Loucy (cell line): ENCODE results near the gene ARAP3.
A peak's percentile ranks its signal among the peaks of the same experiment; 100 is the strongest.

Experiments
- H2AFZ ChIP-seq: fragments of 200-600 bp; sonication (generic); 2 replicates; pipeline ENCODE4 v1.6.0; 2016; ENCODE audit warnings: antibody characterized with exemption, mild to moderate bottlenecking, low read length, moderate library complexity
- H3F3A ChIP-seq: fragments of 200-600 bp; 2 replicates; pipeline ENCODE4 v1.6.0; 2016; ENCODE audit warnings: antibody characterized with exemption, low read depth, mild to moderate bottlenecking
- H3K27me3 ChIP-seq: fragments of 200-600 bp; sonication (generic); 2 replicates; pipeline ENCODE4 v1.6.1; 2014; ENCODE audit warnings: low read length, mild to moderate bottlenecking; ENCODE audit not compliant: insufficient read depth, poor library complexity, severe bottlenecking
- H3K36me3 ChIP-seq: fragments of 200-600 bp; sonication (generic); 2 replicates; pipeline ENCODE4 v1.6.1; 2016; ENCODE audit warnings: low read length; ENCODE audit not compliant: insufficient read depth
- H3K4me1 ChIP-seq: fragments of 200-600 bp; sonication (generic); 2 replicates; pipeline ENCODE4 v1.5.1; 2014; ENCODE audit warnings: low read length, mild to moderate bottlenecking; ENCODE audit not compliant: insufficient read depth, poor library complexity, severe bottlenecking
- H3K4me2 ChIP-seq: fragments of 200-600 bp; sonication (generic); 2 replicates; pipeline ENCODE4 v1.6.0; 2014; ENCODE audit warnings: antibody characterized with exemption, low read length, low read depth, mild to moderate bottlenecking; ENCODE audit not compliant: poor library complexity, severe bottlenecking
- H3K4me3 ChIP-seq: fragments of 200-600 bp; sonication (generic); 2 replicates; pipeline ENCODE4 v1.5.1; 2014; ENCODE audit warnings: low read length, mild to moderate bottlenecking, mixed read lengths; ENCODE audit not compliant: poor library complexity, severe bottlenecking
- H3K79me2 ChIP-seq: fragments of 200-600 bp; sonication (generic); 2 replicates; pipeline ENCODE4 v1.6.1; 2014; ENCODE audit warnings: low read length; ENCODE audit not compliant: insufficient read depth
- H3K9ac ChIP-seq: fragments of 200-600 bp; sonication (generic); 2 replicates; pipeline ENCODE4 v1.6.0; 2014; ENCODE audit warnings: mild to moderate bottlenecking, low read depth, low read length, moderate library complexity; ENCODE audit not compliant: poor library complexity, severe bottlenecking
- H3K9me2 ChIP-seq: fragments of 200-600 bp; sonication (generic); replicated peaks from 2 replicates; pipeline ENCODE4 v1.6.1; 2016; ENCODE audit warnings: low read depth, low read length, mixed read lengths
- H3K9me3 ChIP-seq: fragments of 200-600 bp; sonication (generic); 2 replicates; pipeline ENCODE4 v1.6.1; 2014; ENCODE audit warnings: mild to moderate bottlenecking, antibody characterized with exemption, low read length, low read depth; ENCODE audit not compliant: insufficient read depth
- H4K20me1 ChIP-seq: fragments of 200-600 bp; sonication (generic); 2 replicates; pipeline ENCODE4 v1.6.0; 2014; ENCODE audit warnings: antibody characterized with exemption, low read length, mild to moderate bottlenecking; ENCODE audit not compliant: insufficient read depth, poor library complexity, severe bottlenecking
- EZH2phosphoT487 ChIP-seq: fragments of 200-600 bp; IDR thresholded peaks from 2 replicates; pipeline ENCODE4 v1.6.1; 2018; ENCODE audit warnings: antibody characterized with exemption, mild to moderate bottlenecking, moderate library complexity, borderline replicate concordance
- TF ChIP-seq, protein P1 (sequence below): fragments of 200-600 bp; sonication (generic); conservative IDR thresholded peaks from 2 replicates; pipeline ENCODE4 v1.5.1; 2014; ENCODE audit warnings: mild to moderate bottlenecking, antibody characterized with exemption, low read length

ARAP3 gene

DNA sequence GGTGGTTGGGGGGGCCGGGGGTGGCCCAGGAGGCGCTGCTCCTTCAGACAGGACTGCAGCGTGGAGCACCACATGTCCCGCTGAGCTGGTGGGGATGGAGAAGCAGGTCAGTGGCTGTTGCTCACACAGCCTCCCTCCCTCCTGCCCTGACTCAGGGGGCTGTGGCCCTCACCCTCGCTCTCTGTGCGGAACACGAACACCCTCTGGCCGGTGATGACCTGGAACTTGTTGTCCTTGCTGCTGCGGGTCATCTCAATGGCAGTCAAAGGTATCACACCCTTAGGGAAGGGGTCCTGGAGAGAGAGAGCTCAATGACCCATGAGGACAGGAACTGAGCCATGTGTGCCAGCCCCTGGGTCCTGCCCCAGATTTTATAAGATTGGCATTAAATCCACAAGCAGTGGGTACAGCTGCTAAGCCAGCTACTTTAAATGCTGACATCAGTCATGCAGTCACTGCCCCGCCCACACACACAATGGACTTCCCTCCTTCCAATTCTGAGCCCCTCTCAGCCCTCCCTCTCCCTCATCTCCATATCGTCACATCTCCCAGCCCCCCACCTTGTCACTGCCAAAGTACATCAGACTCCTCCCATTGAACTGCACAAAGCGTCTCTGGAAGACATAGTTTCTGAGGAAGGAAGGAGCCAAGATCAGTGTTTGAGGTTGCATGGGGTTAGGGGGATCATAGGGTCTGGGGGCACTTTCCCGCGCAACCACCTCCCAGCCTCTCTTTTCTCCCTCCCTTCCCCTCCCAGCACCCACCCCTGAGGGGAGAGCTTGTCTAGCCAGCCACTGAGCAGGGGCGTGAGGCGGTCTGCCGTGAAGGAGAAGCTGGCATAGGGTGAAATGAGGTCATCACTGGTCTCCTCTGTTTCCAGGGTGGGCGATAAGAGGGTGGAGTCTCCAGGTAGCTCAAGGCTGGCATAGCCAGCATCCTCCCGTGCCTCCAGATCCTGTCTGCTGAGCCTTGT lies 8.9 kb downstream of the ARAP3 start:
- no peak overlapping the region for H2AFZ ChIP-seq
- H3K9me3 ChIP-seq, result no peaks in the 10 kb centered on the region
- H3K4me2 ChIP-seq, result no peak overlapping the region
- H3K9me2 ChIP-seq, result no peaks in the 10 kb centered on the region
- no peak overlapping the region for H3K4me3 ChIP-seq
- H3K36me3 ChIP-seq, result no peaks in the 10 kb centered on the region
- no peak overlapping the region for H3K9ac ChIP-seq
- H3K79me2 ChIP-seq, result no peaks in the 10 kb centered on the region
- H3K27me3 ChIP-seq, result no peaks in the 10 kb centered on the region
- no peak for TF ChIP-seq EZH2phosphoT487
- TF ChIP-seq, protein P1, sequence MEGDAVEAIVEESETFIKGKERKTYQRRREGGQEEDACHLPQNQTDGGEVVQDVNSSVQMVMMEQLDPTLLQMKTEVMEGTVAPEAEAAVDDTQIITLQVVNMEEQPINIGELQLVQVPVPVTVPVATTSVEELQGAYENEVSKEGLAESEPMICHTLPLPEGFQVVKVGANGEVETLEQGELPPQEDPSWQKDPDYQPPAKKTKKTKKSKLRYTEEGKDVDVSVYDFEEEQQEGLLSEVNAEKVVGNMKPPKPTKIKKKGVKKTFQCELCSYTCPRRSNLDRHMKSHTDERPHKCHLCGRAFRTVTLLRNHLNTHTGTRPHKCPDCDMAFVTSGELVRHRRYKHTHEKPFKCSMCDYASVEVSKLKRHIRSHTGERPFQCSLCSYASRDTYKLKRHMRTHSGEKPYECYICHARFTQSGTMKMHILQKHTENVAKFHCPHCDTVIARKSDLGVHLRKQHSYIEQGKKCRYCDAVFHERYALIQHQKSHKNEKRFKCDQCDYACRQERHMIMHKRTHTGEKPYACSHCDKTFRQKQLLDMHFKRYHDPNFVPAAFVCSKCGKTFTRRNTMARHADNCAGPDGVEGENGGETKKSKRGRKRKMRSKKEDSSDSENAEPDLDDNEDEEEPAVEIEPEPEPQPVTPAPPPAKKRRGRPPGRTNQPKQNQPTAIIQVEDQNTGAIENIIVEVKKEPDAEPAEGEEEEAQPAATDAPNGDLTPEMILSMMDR, result no peak
- no peaks in the 10 kb centered on the region for H3K4me1 ChIP-seq
- no peaks in the 10 kb centered on the region for H4K20me1 ChIP-seq
- H3F3A ChIP-seq, result no peaks in the 10 kb centered on the region

GRCh38 chr5:141672071-141672840 lies 9.8 kb downstream of the ARAP3 start:
- Histone ChIP-seq H3K36me3 (no peaks in the 10 kb centered on the region), H3K27me3 (no peaks in the 10 kb centered on the region), H3K4me1 (no peaks in the 10 kb centered on the region), H3K9me3 (no peaks in the 10 kb centered on the region), H3K4me3 (no peak overlapping the region), H3K79me2 (no peaks in the 10 kb centered on the region), H3K4me2 (no peak overlapping the region), H4K20me1 (no peaks in the 10 kb centered on the region), H2AFZ (no peak overlapping the region), H3K9me2 (no peaks in the 10 kb centered on the region), H3F3A (no peaks in the 10 kb centered on the region), H3K9ac (no peak overlapping the region)
- no peak for TF ChIP-seq EZH2phosphoT487
- TF ChIP-seq, protein P1, result no peak

DNA sequence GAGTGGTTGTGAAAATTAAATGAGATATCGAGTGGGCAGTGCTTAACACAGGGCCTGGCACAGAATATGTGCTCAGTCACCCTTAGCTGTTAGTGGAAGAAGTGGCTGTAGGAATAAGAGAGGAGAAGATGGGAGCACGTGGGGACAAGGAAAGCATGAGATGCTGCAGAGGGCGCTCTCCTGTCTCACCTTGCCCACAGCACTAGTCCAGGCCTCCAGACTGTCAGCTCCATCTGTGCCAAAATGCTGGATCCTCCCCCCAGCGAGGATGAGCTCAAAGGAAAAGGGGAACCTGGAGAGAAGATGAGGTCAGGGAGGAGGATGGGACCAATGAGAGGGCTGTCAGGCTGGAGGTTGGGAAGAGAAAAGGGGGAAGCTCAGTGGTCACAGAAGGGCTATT lies 12.5 kb downstream of the ARAP3 start:
- no peak overlapping the region for H3K9ac ChIP-seq
- H3K4me1 ChIP-seq, result no peaks in the 10 kb centered on the region
- TF ChIP-seq, protein P1, result peak; percentile 40
- TF ChIP-seq EZH2phosphoT487, result no peak
- H3K27me3 ChIP-seq, result no peaks in the 10 kb centered on the region
- H3K4me2 ChIP-seq, result no peak overlapping the region
- H4K20me1 ChIP-seq, result no peaks in the 10 kb centered on the region
- H3K79me2 ChIP-seq, result no peaks in the 10 kb centered on the region
- H2AFZ ChIP-seq, result no peak overlapping the region
- no peaks in the 10 kb centered on the region for H3K36me3 ChIP-seq
- no peak overlapping the region for H3K4me3 ChIP-seq
- H3K9me3 ChIP-seq, result no peaks in the 10 kb centered on the region
- no peaks in the 10 kb centered on the region for H3K9me2 ChIP-seq
- H3F3A ChIP-seq, result no peaks in the 10 kb centered on the region
